Fibroblast of mammary gland (primary cell): ENCODE data around the gene PPP1R9B.

Experiments
- DNase-seq: peaks from one replicate; pipeline ENCODE4 v3.0.0-alpha.2; 2010; ENCODE audit warnings: low read depth
- H3K4me3 ChIP-seq: 2 replicates; pipeline ENCODE4 v1.5.1; 2011; ENCODE audit warnings: low read depth, mild to moderate bottlenecking, low read length, moderate library complexity; ENCODE audit not compliant: control insufficient read depth
- CTCF ChIP-seq: conservative IDR thresholded peaks from 2 replicates; pipeline ENCODE4 v1.5.1; 2011; ENCODE audit warnings: low read depth, low read length, inconsistent platforms; ENCODE audit not compliant: control insufficient read depth, insufficient read depth

The PPP1R9B gene

GRCh38 chr17:50135316-50136095 is 15.0 kb downstream of the PPP1R9B start:
- H3K4me3 ChIP-seq, result no peak overlapping the region
- TF ChIP-seq CTCF, result no peak
- DNase-seq, result no peak

- DNase-seq, result no peak
Measured at GRCh38 chr17:50134206-50135110, 16.0 kb downstream of the PPP1R9B start.

GRCh38 chr17:50133769-50134099 is 16.7 kb downstream of the PPP1R9B start:
- TF ChIP-seq CTCF, result no peak
- DNase-seq, result no peak
- no peak overlapping the region for H3K4me3 ChIP-seq

More at GRCh38 chr17:50134206-50135110, 16.0 kb downstream of the PPP1R9B start:
- no peak for TF ChIP-seq CTCF
- no peak overlapping the region for H3K4me3 ChIP-seq

- no peak overlapping the region for H3K4me3 ChIP-seq
- TF ChIP-seq CTCF, result no peak
- peak; percentile 43 for DNase-seq
Measured at GRCh38 chr17:50133028-50133768, 17.3 kb downstream of the PPP1R9B start.

GRCh38 chr17:50132104-50132794 is 18.2 kb downstream of the PPP1R9B start:
- TF ChIP-seq CTCF, result no peak
- no peak overlapping the region for H3K4me3 ChIP-seq
- DNase-seq, result no peak
